Lower leg skin (tissue), 4 donors: ENCODE results near the gene THOP1. TPM values are rescaled to one million over a fixed set of nuclear protein-coding genes. Genes with fewer than 3 reads are reported as not detected.

Experiments
- DNase-seq, 2 donors: peaks; one replicate each; pipeline ENCODE4 v3.0.0-alpha.2; 2019; ENCODE audit warnings: low spot score in 2 of 2
- H3K4me3 ChIP-seq: fragments of 200-600 bp; sonication (generic); 2 replicates; pipeline ENCODE4 v1.5.1; 2017; ENCODE audit warnings: mild to moderate bottlenecking, low read depth; ENCODE audit not compliant: poor library complexity, severe bottlenecking
- POLR2A ChIP-seq, 2 donors: fragments of 450-650 bp; IDR thresholded peaks; one replicate each; pipeline ENCODE4 v1.6.1; 2016 to 2017; ENCODE audit warnings: antibody characterized with exemption in 2 of 2, mild to moderate bottlenecking in 1 of 2, moderate library complexity in 1 of 2
- WGBS, 2 donors: methylation state at CpG; one replicate each; pipeline ENCODE4 v1.1.5; 2018; 5-methylcytosine and 5-hydroxymethylcytosine counted together
- intact Hi-C: fragments of 100-400 bp; cut with DNase I; formaldehyde crosslinking; loops from one replicate; pipeline ENCODE4 v1.15.0; 2023; ENCODE audit warnings: low total_unique reads
- total RNA-seq, 4 donors: library from RNA; depleted of rRNA; stranded (reverse); fragments of >200 nt; gene quantifications; one replicate each; pipeline ENCODE4 v1.1.0, GENCODE V29; 2016
- TF ChIP-seq, protein P1 (sequence below), 3 donors: fragments of 450-650 bp; IDR thresholded peaks; one replicate each; pipeline ENCODE4 v1.5.1; 2016; ENCODE audit warnings: antibody characterized with exemption in 3 of 3, mild to moderate bottlenecking in 3 of 3, moderate library complexity in 2 of 3

THOP1 gene
- total RNA-seq, 4 donors from 2014 or later: 35.9 to 56.5 (median 43.7) TPM

DNA sequence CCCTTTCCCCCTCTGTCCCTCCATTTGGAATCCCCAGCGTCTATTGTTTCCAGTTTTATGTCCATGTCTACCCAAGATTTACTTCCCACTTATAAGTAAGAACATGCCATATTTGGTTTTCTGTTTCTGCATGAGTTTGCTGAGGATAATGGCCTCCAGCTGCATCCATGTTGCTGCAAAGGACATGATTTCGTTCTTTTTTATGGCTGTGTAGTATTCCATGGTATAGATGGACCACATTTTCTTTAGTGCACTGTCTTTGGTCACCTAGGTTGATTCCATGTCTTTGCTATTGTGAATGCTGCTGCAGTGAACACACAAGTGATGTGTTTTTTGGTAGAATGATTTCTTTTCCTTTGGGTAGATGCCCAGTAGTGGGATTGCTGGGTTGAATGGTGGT is 59.8 kb downstream of the THOP1 start:
- intact Hi-C loops: no loop called here
- H3K4me3 ChIP-seq: no peak overlapping the region
- 95 to 100% methylated on average over 2 of the region's 2 CpGs for WGBS, 2 donors
- no peak for DNase-seq
- TF ChIP-seq, protein P1, sequence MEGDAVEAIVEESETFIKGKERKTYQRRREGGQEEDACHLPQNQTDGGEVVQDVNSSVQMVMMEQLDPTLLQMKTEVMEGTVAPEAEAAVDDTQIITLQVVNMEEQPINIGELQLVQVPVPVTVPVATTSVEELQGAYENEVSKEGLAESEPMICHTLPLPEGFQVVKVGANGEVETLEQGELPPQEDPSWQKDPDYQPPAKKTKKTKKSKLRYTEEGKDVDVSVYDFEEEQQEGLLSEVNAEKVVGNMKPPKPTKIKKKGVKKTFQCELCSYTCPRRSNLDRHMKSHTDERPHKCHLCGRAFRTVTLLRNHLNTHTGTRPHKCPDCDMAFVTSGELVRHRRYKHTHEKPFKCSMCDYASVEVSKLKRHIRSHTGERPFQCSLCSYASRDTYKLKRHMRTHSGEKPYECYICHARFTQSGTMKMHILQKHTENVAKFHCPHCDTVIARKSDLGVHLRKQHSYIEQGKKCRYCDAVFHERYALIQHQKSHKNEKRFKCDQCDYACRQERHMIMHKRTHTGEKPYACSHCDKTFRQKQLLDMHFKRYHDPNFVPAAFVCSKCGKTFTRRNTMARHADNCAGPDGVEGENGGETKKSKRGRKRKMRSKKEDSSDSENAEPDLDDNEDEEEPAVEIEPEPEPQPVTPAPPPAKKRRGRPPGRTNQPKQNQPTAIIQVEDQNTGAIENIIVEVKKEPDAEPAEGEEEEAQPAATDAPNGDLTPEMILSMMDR (IDR thresholded peaks at IDR 0.05): no peak
- TF ChIP-seq POLR2A (IDR thresholded peaks at IDR 0.05): no peak

DNA sequence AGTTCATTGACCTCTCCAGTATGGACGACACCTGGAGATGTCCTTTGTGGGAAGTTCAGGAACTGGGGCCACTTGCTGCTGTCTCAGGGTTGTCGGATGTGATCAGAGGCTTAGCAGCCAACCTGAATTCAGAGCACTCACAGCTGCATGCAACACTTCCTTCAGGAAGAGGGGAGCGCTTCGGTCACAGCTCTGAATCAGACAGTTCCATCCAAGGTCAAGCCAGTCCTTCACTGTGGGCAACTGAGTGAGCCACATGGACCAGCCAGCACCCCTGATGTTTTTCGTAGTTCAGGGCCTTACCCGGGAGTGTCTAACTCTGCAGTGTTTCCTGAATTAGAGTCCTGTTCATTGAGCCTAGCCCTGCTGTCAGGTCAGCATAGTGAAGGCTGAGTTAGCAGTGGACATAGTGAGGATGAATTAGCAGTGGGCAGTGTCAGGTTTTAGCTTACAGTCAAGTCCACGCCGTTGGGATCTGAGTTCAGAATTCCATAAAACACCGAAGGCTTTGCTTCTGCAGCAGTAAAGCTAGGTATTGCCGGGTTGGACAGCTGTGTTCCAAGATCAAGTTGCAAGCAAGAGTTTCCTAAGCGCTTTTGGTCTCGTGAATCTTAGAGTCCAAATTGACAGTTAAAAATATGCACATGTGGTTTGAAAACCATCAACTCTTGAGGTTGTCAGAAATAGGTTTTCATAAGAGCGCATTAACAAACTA is 61.0 kb downstream of the THOP1 start:
- TF ChIP-seq, protein P1 (IDR thresholded peaks at IDR 0.05): no peak
- TF ChIP-seq POLR2A (IDR thresholded peaks at IDR 0.05): no peak
- no peak overlapping the region for H3K4me3 ChIP-seq
- WGBS, 2 donors: 89 to 92% methylated on average over 13 of the region's 13 CpGs
- DNase-seq: no peak
- intact Hi-C loops: no loop called here

DNA sequence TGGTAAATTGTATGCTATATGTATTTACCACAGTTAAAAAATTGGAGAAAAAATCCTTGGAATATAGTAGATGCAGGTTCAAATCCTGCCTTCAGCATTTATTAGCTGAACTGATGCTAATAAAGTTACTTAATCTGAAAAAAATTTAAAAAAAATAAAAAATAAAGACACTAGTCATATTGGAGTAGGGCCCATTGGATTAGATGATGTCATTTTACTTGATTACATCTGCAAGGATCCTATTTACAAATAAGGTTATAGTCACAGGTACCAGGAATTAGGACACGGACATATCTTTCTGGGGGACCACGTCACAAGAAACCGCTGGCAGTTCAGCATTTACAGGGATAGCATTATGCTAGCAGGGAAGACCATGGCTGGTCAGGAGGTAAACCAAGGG is 62.2 kb downstream of the THOP1 start:
- WGBS, 2 donors: 97 to 99% methylated on average over 3 of the region's 3 CpGs
- no peak for TF ChIP-seq POLR2A (IDR thresholded peaks at IDR 0.05)
- TF ChIP-seq, protein P1 (IDR thresholded peaks at IDR 0.05): no peak
- DNase-seq: no peak
- intact Hi-C loops: no loop called here
- H3K4me3 ChIP-seq: no peak overlapping the region

DNA sequence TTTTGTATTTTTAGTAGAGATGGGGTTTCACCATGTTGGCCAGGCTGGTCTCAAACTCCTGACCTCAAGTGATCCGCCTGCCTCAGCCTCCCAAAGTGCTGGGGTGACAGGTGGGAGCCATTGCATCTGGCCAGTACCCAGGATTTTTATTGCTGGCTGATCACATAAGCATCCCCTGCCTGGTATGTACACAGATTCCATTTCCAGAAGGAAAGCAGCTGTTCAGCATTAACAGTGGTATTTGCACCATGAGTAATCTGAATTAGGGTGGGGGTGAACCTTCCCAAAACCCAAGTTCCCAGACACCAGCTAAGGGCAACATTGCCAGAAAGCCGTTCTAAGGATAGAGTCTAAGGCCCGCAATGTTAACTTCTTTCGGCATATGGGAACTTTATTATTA is 63.3 kb downstream of the THOP1 start:
- WGBS, 2 donors: 70 to 76% methylated on average over 4 of the region's 4 CpGs
- intact Hi-C loops: no loop called here
- DNase-seq: no peak
- no peak overlapping the region for H3K4me3 ChIP-seq
- no peak for TF ChIP-seq POLR2A (IDR thresholded peaks at IDR 0.05)
- TF ChIP-seq, protein P1 (IDR thresholded peaks at IDR 0.05): no peak

DNA sequence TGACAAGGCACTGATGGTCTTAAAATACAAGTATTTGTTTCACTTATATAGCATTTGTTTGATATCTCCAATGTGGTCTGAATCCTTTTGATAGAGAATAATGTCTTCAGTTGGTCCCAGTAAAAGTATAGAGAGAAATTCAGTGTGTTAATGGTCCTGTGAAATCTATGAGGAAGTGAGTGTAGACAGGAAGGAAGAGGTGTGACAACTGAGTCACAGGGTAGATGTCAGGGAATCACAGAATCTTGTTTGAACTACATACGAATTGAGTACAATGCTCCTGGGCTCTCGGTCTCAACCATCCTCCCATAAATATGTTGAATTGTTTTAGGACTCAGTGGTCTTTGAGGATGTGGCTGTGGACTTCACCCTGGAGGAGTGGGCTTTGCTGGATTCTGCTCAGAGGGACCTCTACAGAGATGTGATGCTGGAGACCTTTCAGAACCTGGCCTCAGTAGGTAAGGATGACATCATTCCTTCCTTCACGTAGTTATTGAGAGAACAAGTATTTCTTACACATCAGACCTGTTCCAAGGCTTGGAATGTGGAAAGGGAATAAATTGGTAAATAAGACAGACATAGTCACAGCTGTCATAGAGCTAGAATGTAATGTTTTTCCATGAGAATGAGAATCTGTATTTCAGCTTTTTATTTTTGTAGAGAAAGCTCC is 65.1 kb downstream of the THOP1 start:
- WGBS, 2 donors: 82 to 90% methylated on average over 3 of the region's 3 CpGs
- no peak overlapping the region for H3K4me3 ChIP-seq
- TF ChIP-seq POLR2A (IDR thresholded peaks at IDR 0.05): no peak
- TF ChIP-seq, protein P1 (IDR thresholded peaks at IDR 0.05): no peak
- DNase-seq: no peak
- intact Hi-C loops: no loop called here
